ACC112 (cell line): Measurements from ENCODE around the gene NOSIP.
A peak's percentile ranks its signal among the peaks of the same experiment; 100 is the strongest.

Experiments
- H2AFZ ChIP-seq: fragments of 200-600 bp; sonication (generic); one replicate; pipeline ENCODE4 v1.6.0; 2017; ENCODE audit warnings: antibody characterized with exemption, low read length; ENCODE audit not compliant: unreplicated experiment
- H3K27ac ChIP-seq: fragments of 200-600 bp; sonication (generic); 2 replicates; pipeline ENCODE4 v1.5.1; 2014; ENCODE audit warnings: low read depth, mild to moderate bottlenecking, antibody characterized with exemption, low read length, moderate library complexity
- H3K27me3 ChIP-seq: fragments of 200-600 bp; sonication (generic); 2 replicates; pipeline ENCODE4 v1.6.1; 2014; ENCODE audit warnings: mild to moderate bottlenecking, antibody characterized with exemption, low read length, moderate library complexity, mixed read lengths; ENCODE audit not compliant: insufficient read depth
- H3K36me3 ChIP-seq: fragments of 200-600 bp; sonication (generic); 2 replicates; pipeline ENCODE4 v1.6.1; 2016; ENCODE audit warnings: mild to moderate bottlenecking, antibody characterized with exemption, low read length, moderate library complexity, mixed read lengths; ENCODE audit not compliant: insufficient read depth
- H3K4me1 ChIP-seq: fragments of 200-600 bp; sonication (generic); one replicate; pipeline ENCODE4 v1.6.1; 2016; ENCODE audit warnings: low read length, mixed read lengths; ENCODE audit not compliant: insufficient read depth, unreplicated experiment, control insufficient read depth
- H3K4me3 ChIP-seq: fragments of 200-600 bp; sonication (generic); 2 replicates; pipeline ENCODE4 v1.5.1; 2014; ENCODE audit warnings: mild to moderate bottlenecking, low read depth, low read length
- H3K79me2 ChIP-seq: fragments of 200-600 bp; sonication (generic); one replicate; pipeline ENCODE4 v1.6.0; 2016; ENCODE audit warnings: low read length; ENCODE audit not compliant: control insufficient read depth, unreplicated experiment, insufficient read depth

Gene NOSIP

DNA sequence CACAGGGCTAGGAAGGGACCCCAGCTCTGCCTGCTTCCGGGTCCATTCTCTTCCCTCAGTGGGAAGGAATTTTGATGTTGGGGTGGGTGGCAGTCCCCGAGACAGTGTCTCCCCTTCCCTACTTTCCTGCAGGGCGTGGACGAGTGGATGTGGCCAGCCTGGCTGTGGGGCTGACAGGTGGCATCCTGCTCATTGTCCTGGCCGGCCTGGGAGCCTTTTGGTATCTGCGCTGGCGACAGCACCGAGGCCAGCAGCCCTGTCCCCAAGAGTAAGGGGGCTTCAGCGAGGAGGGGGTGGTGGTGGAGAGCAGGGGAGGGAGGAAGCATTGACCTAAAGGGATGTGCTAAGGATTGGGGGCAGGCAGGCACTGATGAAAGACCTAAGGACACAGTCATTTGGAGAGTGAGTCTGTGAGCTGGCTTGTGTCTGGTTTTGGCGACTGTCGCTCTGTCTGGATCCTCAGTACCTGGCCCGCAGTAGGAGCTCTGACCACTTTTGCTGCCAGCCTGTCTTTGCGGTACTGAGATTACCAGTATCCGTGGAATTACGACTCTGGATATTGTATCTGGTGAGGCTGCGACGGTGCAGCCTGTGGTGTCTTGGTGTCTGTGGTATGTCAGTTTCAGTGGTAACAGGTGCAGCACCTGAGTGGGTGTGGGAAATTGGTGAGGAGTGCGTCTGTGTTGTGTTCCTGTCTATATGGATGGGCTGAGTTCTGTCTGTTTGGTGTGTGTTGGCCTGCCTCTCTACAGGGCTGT lies 8.2 kb upstream of the NOSIP start:
- H3K27ac ChIP-seq: no peak overlapping the region
- H2AFZ ChIP-seq: no peak overlapping the region
- peaks cover 12% of the 10 kb centered on the region for H3K79me2 ChIP-seq
- no peaks in the 10 kb centered on the region for H3K4me1 ChIP-seq
- no peaks in the 10 kb centered on the region for H3K36me3 ChIP-seq
- H3K4me3 ChIP-seq: no peak overlapping the region
- H3K27me3 ChIP-seq: no peaks in the 10 kb centered on the region

DNA sequence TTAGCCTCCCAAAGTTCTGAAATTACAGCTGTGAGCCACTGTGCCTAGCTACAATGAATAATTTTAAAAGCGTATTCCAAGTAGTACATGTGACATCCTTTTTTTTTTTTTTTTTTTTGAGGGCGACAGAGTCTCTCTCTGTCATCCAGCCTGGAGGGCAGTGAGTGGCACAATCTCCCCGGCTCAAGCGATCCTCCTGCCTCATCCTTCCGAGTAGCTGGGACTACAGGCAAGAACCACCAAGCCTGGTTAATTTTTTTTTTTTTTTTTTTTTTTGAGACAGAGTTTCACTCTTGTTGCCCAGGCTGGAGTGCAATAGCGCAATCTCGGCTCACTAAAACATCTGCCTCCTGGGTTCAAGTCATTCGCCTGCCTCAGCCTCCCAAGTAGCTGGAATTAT lies 6.9 kb upstream of the NOSIP start:
- Histone ChIP-seq H3K79me2 (peaks cover 3% of the 10 kb centered on the region), H3K4me3 (no peak overlapping the region), H3K4me1 (no peaks in the 10 kb centered on the region), H3K27ac (no peak overlapping the region), H3K36me3 (no peaks in the 10 kb centered on the region), H2AFZ (no peak overlapping the region), H3K27me3 (no peaks in the 10 kb centered on the region)

GRCh38 chr19:49585023-49585422 lies 4.7 kb upstream of the NOSIP start:
- Histone ChIP-seq H3K4me1 (no peaks in the 10 kb centered on the region), H3K27me3 (no peaks in the 10 kb centered on the region), H3K79me2 (peaks cover 1% of the 10 kb centered on the region), H2AFZ (no peak overlapping the region), H3K36me3 (no peaks in the 10 kb centered on the region), H3K4me3 (no peak overlapping the region), H3K27ac (no peak overlapping the region)

DNA sequence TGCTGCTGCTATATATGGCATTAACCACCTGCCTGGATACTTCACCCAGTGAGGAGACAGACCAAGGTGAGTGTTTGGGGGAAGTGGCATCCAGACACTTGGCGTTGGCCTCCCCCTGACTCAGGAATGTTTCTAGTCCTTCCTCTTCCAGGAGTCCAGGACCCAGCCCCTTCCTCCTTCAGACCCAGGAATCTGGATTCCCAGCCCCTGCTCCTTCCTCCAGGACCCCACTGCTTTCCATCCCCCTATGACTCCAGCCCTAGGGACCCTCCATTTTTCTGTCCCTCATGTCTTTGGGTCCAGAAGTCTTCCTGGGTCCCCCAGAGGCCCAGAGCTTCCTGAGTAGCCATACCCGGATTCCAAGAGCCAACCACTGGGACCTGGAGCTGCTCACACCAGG lies 2.9 kb upstream of the NOSIP start:
- Histone ChIP-seq H3K4me1 (peaks cover 8% of the 10 kb centered on the region), H3K4me3 (no peak overlapping the region), H3K36me3 (no peaks in the 10 kb centered on the region), H3K27ac (no peak overlapping the region), H3K27me3 (no peaks in the 10 kb centered on the region), H3K79me2 (peaks cover 17% of the 10 kb centered on the region), H2AFZ (no peak overlapping the region)

DNA sequence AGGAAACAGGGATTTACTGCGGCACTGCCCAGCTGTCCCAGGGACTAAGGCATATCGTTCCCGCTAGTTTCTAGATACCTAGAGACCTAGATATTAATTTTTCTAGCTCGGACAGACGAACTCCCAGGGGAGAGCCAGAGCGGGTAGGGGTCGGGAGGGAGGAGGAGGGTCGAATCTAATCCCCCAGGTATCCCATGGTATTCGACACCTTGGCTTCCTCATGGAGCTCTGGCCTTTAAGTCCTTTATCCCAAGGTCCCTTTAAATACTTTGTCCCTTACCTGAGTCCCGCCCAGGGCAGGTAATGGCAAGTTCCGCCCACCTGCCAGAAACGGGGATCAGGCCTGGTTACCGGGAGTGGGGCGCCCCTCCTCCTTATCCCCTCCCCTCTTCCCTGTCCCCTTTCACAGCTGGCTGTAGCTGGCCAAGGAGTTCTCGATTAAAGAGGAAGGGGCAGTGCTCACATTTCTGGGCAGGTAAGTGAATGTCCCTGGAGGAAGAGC lies 702 bp upstream of the NOSIP start, which contains the start of gene PRRG2:
Gene PRRG2 (plus strand): TSS at position 310 of the 502 bp plus-strand sequence. CDS start 1,904 bp downstream, outside the sequence.
- peak within 1 kb of the TSS; percentile 97 for H2AFZ ChIP-seq
- peaks cover 26% of the 10 kb centered on the region for H3K79me2 ChIP-seq
- peaks cover 8% of the 10 kb centered on the region for H3K4me1 ChIP-seq
- peak within 1 kb of the TSS; percentile 96 for H3K4me3 ChIP-seq
- no peaks in the 10 kb centered on the region for H3K36me3 ChIP-seq
- no peaks in the 10 kb centered on the region for H3K27me3 ChIP-seq
- no peak within 1 kb of the TSS for H3K27ac ChIP-seq

DNA sequence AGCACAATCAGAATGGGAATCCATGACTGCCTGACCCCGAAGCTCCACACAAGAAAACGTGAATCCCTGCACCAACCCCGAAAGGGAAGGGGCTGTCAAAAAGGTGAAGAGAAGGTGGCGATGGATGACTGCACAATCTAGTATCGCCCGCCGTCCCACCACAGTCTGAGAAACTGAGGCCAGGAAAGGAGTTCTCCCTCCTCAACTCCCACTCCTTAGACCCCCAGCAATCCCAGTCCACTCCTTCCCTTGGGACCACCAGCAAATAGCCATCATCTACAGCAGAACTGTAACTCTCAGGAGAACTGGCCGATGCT lies 451 bp downstream of the NOSIP start:
- no peaks in the 10 kb centered on the region for H3K36me3 ChIP-seq
- H3K4me1 ChIP-seq: peaks cover 8% of the 10 kb centered on the region
- H3K27me3 ChIP-seq: no peaks in the 10 kb centered on the region
- H3K27ac ChIP-seq: no peak overlapping the region
- no peak overlapping the region for H2AFZ ChIP-seq
- peak overlapping the region; percentile 96 for H3K4me3 ChIP-seq
- H3K79me2 ChIP-seq: peaks cover 26% of the 10 kb centered on the region

- Histone ChIP-seq H3K36me3 (no peaks in the 10 kb centered on the region), H3K27me3 (no peaks in the 10 kb centered on the region), H3K79me2 (peaks cover 26% of the 10 kb centered on the region), H3K4me3 (peak overlapping the region; percentile 96), H3K27ac (no peak overlapping the region), H3K4me1 (peaks cover 8% of the 10 kb centered on the region), H2AFZ (no peak overlapping the region)
Measured at GRCh38 chr19:49579193-49579592, 1.2 kb downstream of the NOSIP start.

DNA sequence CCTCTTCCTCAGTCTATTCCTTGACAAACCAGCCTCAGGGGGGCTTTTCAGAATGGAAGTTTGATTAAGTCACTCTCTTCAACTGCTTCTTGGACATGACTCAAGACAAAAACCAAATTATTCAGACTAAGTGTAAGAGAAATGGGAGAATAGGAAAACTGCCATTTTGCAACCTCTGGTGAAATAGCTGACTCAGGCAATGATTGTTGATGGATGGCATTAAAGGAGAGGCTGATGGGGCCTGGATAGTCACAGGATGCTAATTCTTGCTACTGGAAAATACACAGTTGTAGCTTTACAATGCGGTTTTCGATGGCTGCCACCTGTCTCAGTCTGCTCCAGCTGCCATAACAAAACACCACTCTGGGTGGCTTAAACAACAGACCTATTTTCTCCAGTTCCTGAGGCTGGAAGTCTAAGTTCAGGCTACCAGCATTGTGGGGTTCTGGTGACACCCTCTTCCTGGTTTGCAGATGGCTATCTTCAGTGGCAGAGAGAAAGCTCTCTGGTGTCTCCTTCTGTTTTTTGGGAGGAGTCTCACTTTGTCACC lies 6.1 kb downstream of the NOSIP start:
- H3K27ac ChIP-seq: no peak overlapping the region
- H3K4me1 ChIP-seq: peaks cover 4% of the 10 kb centered on the region
- H3K27me3 ChIP-seq: no peaks in the 10 kb centered on the region
- H3K36me3 ChIP-seq: no peaks in the 10 kb centered on the region
- peaks cover 20% of the 10 kb centered on the region for H3K79me2 ChIP-seq
- no peak overlapping the region for H3K4me3 ChIP-seq
- no peak overlapping the region for H2AFZ ChIP-seq

DNA sequence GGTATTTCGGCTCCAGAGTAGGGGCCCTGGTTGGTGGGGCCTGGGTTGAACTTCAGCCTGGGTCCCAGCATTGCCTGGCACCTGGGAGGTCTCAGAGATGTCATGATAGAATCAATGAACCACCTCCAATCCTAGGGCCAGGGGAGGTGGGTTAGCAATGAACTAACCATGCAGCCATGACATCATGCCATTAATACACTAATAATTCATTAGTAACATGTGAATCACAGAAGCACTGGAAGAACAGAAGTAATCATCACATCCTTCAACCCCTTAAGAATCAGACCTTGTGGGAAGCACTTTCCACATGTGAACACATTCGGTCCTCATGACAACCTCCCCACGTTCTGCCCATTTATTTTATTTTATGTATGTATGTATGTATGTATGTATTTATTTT lies 6.9 kb downstream of the NOSIP start:
- H3K79me2 ChIP-seq: peaks cover 14% of the 10 kb centered on the region
- H3K4me1 ChIP-seq: no peaks in the 10 kb centered on the region
- H3K27ac ChIP-seq: no peak overlapping the region
- no peak overlapping the region for H3K4me3 ChIP-seq
- no peaks in the 10 kb centered on the region for H3K36me3 ChIP-seq
- H2AFZ ChIP-seq: no peak overlapping the region
- no peaks in the 10 kb centered on the region for H3K27me3 ChIP-seq

- Histone ChIP-seq H3K4me1 (no peaks in the 10 kb centered on the region), H3K27ac (no peak overlapping the region), H2AFZ (no peak overlapping the region), H3K4me3 (no peak overlapping the region), H3K36me3 (no peaks in the 10 kb centered on the region), H3K79me2 (peaks cover 15% of the 10 kb centered on the region), H3K27me3 (no peaks in the 10 kb centered on the region)
Measured at GRCh38 chr19:49573009-49573408, 7.3 kb downstream of the NOSIP start.
